B cell (primary cell): Measurements from ENCODE around the gene SULT1C4. TPM values are rescaled to one million over a fixed set of nuclear protein-coding genes. Genes with fewer than 3 reads are reported as not detected.

Experiments
- ATAC-seq: fragments of 200-7000 bp; cut with Tn5 transposase; one replicate; pipeline ENCODE4 v1.10.0; 2021; ENCODE audit warnings: low read depth, mild to moderate bottlenecking, moderate number of reproducible peaks, moderate library complexity
- CTCF ChIA-PET: fragments of 350-600 bp; sonication (Branson Sonifier 250); formaldehyde crosslinking; loops from one replicate; lab custom pipeline; 2021; ENCODE audit warnings: antibody characterized with exemption, inconsistent platforms; lab: Charles Lee
- POLR2A ChIA-PET: fragments of 350-600 bp; sonication (Branson Sonifier 250); formaldehyde crosslinking; loops from one replicate; lab custom pipeline; 2021; ENCODE audit warnings: antibody characterized with exemption; lab: Charles Lee
- DNase-seq: peaks from one replicate; pipeline ENCODE4 v3.0.0; 2013
- H2AFZ ChIP-seq: 2 replicates; pipeline ENCODE4 v1.6.1; 2012; ENCODE audit warnings: mild to moderate bottlenecking, low read depth, low read length; ENCODE audit not compliant: insufficient read depth, poor library complexity, severe bottlenecking
- H3K27ac ChIP-seq, 2 donors: 1 replicate in 1 of 2; 2 replicates in 1 of 2; pipeline ENCODE4 v1.5.1; 2012 to 2013; ENCODE audit warnings: low read length in 2 of 2, mild to moderate bottlenecking in 2 of 2, moderate library complexity in 1 of 2
- H3K27me3 ChIP-seq, 4 experiments: fragments of 200-600 bp in 1 of 4; sonication (generic) in 1 of 4; replicated peaks in 1 of 4; 1 replicate in 2 of 4; 2 replicates in 2 of 4; pipeline versions ENCODE4 v1.6.1 to v1.7.0; 2013 to 2016; ENCODE audit warnings: low read length in 3 of 4, mild to moderate bottlenecking in 2 of 4, mixed read lengths in 1 of 4, moderate library complexity in 1 of 4; ENCODE audit not compliant: insufficient read depth in 4 of 4, control insufficient read depth in 3 of 4; ENCODE audit errors: control extremely low read depth in 1 of 4
- H3K36me3 ChIP-seq, 2 experiments: replicated peaks in 1 of 2; 1 replicate in 1 of 2; 2 replicates in 1 of 2; pipeline versions ENCODE4 v1.6.1 to v1.7.1; 2013; ENCODE audit warnings: low read length in 1 of 2; ENCODE audit not compliant: insufficient read depth in 2 of 2, control insufficient read depth in 1 of 2; ENCODE audit errors: control extremely low read depth in 1 of 2, extremely low read depth in 1 of 2
- H3K4me1 ChIP-seq, 2 donors: fragments of 200-600 bp in 1 of 2; sonication (generic) in 1 of 2; 1 replicate in 1 of 2; 2 replicates in 1 of 2; pipeline versions ENCODE4 v1.5.1 to v1.6.1; 2013 to 2017; ENCODE audit warnings: low read length in 2 of 2; ENCODE audit not compliant: control insufficient read depth in 2 of 2, insufficient read depth in 2 of 2
- H3K4me2 ChIP-seq: replicated peaks from 2 replicates; pipeline ENCODE3; 2012; ENCODE audit warnings: mild to moderate bottlenecking, low read depth, low read length; ENCODE audit not compliant: poor library complexity, severe bottlenecking
- H3K4me3 ChIP-seq, 5 experiments: fragments of 200-600 bp in 1 of 5; sonication (generic) in 1 of 5; 1 replicate in 3 of 5; 2 replicates in 2 of 5; pipeline versions ENCODE4 v1.5.1 to v1.7.0; 2011 to 2016; ENCODE audit warnings: low read length in 4 of 5, mild to moderate bottlenecking in 4 of 5, low read depth in 2 of 5, control low read depth in 1 of 5, moderate library complexity in 1 of 5; ENCODE audit not compliant: insufficient read depth in 1 of 5; ENCODE audit errors: control extremely low read depth in 1 of 5, extremely low read depth in 1 of 5
- H3K79me2 ChIP-seq: fragments of 200-600 bp; sonication (generic); one replicate; pipeline ENCODE4 v1.6.0; 2016; ENCODE audit warnings: low read length; ENCODE audit not compliant: control insufficient read depth, insufficient read depth
- H3K9ac ChIP-seq: fragments of 200-600 bp; sonication (generic); 2 replicates; pipeline ENCODE4 v1.6.1; 2017; ENCODE audit warnings: mild to moderate bottlenecking, low read length, moderate library complexity
- H3K9me3 ChIP-seq, 3 donors: one replicate each; pipeline versions ENCODE4 v1.6.1 to v1.7.1; 2013; ENCODE audit warnings: low read length in 2 of 3; ENCODE audit not compliant: control insufficient read depth in 2 of 3, insufficient read depth in 1 of 3; ENCODE audit errors: control extremely low read depth in 1 of 3
- H4K20me1 ChIP-seq: 2 replicates; pipeline ENCODE4 v1.6.0; 2012; ENCODE audit warnings: mild to moderate bottlenecking, low read length; ENCODE audit not compliant: insufficient read depth, control insufficient read depth, poor library complexity, severe bottlenecking
- H3K27ac Mint-ChIP-seq: one replicate; pipeline ENCODE4 v1.8.0; 2021; ENCODE audit warnings: mixed read lengths
- H3K27me3 Mint-ChIP-seq: one replicate; pipeline ENCODE4 v1.8.0; 2021; ENCODE audit warnings: mixed read lengths
- H3K4me1 Mint-ChIP-seq: one replicate; pipeline ENCODE4 v1.8.0; 2021; ENCODE audit warnings: mixed read lengths
- H3K4me3 Mint-ChIP-seq: one replicate; pipeline ENCODE4 v1.8.0; 2021; ENCODE audit warnings: mixed read lengths
- H3K9me3 Mint-ChIP-seq: one replicate; pipeline ENCODE4 v1.8.0; 2022; ENCODE audit warnings: mixed read lengths; ENCODE audit not compliant: insufficient read depth
- EZH2 ChIP-seq: IDR thresholded peaks from 2 replicates; pipeline ENCODE4 v1.6.1; 2012; ENCODE audit warnings: borderline replicate concordance, low read depth, mild to moderate bottlenecking, moderate library complexity, low read length; ENCODE audit not compliant: insufficient read depth, poor library complexity, severe bottlenecking
- WGBS: methylation state at CpG from one replicate; pipeline ENCODE4 v1.1.5; 2013; ENCODE audit warnings: missing lambda C conversion rate; ENCODE audit not compliant: insufficient coverage; 5-methylcytosine and 5-hydroxymethylcytosine counted together
- intact Hi-C: fragments of 100-400 bp; cut with micrococcal nuclease; formaldehyde crosslinking; loops from one replicate; pipeline ENCODE4 v1.10.0; 2022
- polyA plus RNA-seq: library from polyadenylated mRNA; depleted of rRNA; stranded (reverse); fragments of >200 nt; gene quantifications from 2 replicates; pipeline ENCODE4 v1.2.3, GENCODE V29; 2012
- total RNA-seq, 2 donors: library from RNA; stranded (reverse); fragments of 120-200 nt in 1 of 2; gene quantifications; 1 replicate in 1 of 2; 2 replicates in 1 of 2; pipeline versions ENCODE4 v1.2.3 to v1.2.4, GENCODE V29; 2013 to 2022
- TF ChIP-seq, protein P1 (sequence below): fragments of 200-600 bp; IDR thresholded peaks from one replicate; pipeline ENCODE4 v1.8.0; 2022; ENCODE audit warnings: antibody characterized with exemption, mild to moderate bottlenecking

The SULT1C4 gene
- total and polyA plus RNA-seq, 2 donors (not counting 1 experiment from before 2014, with no cell fraction given), result not detected

DNA sequence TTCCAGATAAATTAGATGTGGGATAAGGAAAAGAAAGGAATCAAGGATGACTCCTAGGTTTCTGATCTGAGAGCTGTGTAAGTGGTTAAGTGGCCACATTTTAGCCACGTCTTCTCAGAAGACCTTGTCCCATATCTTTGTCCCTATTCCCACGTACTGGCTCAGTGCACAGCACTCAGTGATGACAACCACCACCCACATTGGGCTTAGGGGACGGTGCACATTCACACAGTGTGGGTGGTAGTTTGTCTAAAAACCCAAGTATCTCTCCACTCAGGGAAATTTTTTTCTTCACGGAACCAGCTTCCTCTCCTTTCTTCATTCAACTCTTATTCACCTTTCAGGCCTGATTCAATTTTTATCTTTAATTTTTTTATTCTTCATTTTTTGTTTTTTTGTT is 40.7 kb downstream of the SULT1C4 start:
- no peaks in the 10 kb centered on the region for H3K9me3 ChIP-seq
- no peaks in the 10 kb centered on the region for H3K4me1 ChIP-seq
- no peak overlapping the region for H3K9ac ChIP-seq
- WGBS, result no CpG with 5 or more reads among the region's 4 CpGs
- H4K20me1 ChIP-seq, result no peaks in the 10 kb centered on the region
- POLR2A ChIA-PET, result no interaction called here
- TF ChIP-seq, protein P1, sequence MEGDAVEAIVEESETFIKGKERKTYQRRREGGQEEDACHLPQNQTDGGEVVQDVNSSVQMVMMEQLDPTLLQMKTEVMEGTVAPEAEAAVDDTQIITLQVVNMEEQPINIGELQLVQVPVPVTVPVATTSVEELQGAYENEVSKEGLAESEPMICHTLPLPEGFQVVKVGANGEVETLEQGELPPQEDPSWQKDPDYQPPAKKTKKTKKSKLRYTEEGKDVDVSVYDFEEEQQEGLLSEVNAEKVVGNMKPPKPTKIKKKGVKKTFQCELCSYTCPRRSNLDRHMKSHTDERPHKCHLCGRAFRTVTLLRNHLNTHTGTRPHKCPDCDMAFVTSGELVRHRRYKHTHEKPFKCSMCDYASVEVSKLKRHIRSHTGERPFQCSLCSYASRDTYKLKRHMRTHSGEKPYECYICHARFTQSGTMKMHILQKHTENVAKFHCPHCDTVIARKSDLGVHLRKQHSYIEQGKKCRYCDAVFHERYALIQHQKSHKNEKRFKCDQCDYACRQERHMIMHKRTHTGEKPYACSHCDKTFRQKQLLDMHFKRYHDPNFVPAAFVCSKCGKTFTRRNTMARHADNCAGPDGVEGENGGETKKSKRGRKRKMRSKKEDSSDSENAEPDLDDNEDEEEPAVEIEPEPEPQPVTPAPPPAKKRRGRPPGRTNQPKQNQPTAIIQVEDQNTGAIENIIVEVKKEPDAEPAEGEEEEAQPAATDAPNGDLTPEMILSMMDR, result no peak
- TF ChIP-seq EZH2, result no peak
- intact Hi-C loops, result no loop called here
- H3K4me2 ChIP-seq, result no peak overlapping the region
- Mint-ChIP-seq H3K27ac (no peak overlapping the region), H3K4me1 (no peaks in the 10 kb centered on the region), H3K4me3 (no peak overlapping the region), H3K9me3 (no peaks in the 10 kb centered on the region), H3K27me3 (peaks cover 14% of the 10 kb centered on the region)
- ATAC-seq, result no peak
- no peak for DNase-seq
- no peak overlapping the region for H3K27ac ChIP-seq
- H3K4me3 ChIP-seq, result no peak overlapping the region
- H3K79me2 ChIP-seq, result no peaks in the 10 kb centered on the region
- H2AFZ ChIP-seq, result no peak overlapping the region
- CTCF ChIA-PET, result no interaction called here
- H3K27me3 ChIP-seq, result peaks cover 0 to 3% (median 0%) of the 10 kb centered on the region in 4 experiments
- no peaks in the 10 kb centered on the region for H3K36me3 ChIP-seq

DNA sequence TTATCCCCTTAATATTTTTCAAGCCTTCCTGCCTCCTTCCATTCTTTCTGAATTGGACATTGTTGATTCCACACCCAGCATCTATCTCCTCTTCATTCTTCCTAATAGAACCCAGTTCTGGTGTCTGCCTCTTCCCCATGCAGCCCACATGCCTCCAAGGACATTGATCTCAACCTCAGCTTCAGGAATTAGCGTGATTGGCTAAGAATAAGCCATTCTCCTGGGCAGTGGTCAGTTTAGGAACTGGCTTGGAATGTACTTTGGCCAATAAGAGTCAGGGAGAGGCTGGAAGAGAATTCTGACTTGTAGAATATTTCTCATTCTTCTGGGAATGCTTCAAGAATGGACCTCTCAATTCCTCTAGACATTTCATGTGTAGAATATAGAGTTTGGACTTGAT is 45.3 kb downstream of the SULT1C4 start:
- no peak overlapping the region for H3K4me2 ChIP-seq
- no peak overlapping the region for H3K4me3 Mint-ChIP-seq
- H3K27me3 Mint-ChIP-seq, result peaks cover 21% of the 10 kb centered on the region
- CTCF ChIA-PET, result no interaction called here
- no CpG with 5 or more reads among the region's 1 CpG for WGBS
- no peaks in the 10 kb centered on the region for H3K9me3 ChIP-seq
- intact Hi-C loops, result no loop called here
- POLR2A ChIA-PET, result no interaction called here
- H3K27me3 ChIP-seq, result peaks cover 0 to 10% (median 0%) of the 10 kb centered on the region in 4 experiments
- ATAC-seq, result no peak
- no peaks in the 10 kb centered on the region for H3K4me1 ChIP-seq
- no peak overlapping the region for H2AFZ ChIP-seq
- H3K79me2 ChIP-seq, result no peaks in the 10 kb centered on the region
- H3K27ac ChIP-seq, result no peak overlapping the region
- TF ChIP-seq, protein P1, result no peak
- no peak for TF ChIP-seq EZH2
- no peaks in the 10 kb centered on the region for H3K4me1 Mint-ChIP-seq
- no peaks in the 10 kb centered on the region for H4K20me1 ChIP-seq
- no peak overlapping the region for H3K9ac ChIP-seq
- H3K27ac Mint-ChIP-seq, result no peak overlapping the region
- DNase-seq, result no peak
- no peaks in the 10 kb centered on the region for H3K9me3 Mint-ChIP-seq
- H3K36me3 ChIP-seq, result no peaks in the 10 kb centered on the region
- H3K4me3 ChIP-seq, result no peak overlapping the region
